Measurements from ENCODE around the gene LIG1. TPM values are rescaled to one million over a fixed set of nuclear protein-coding genes. Genes with fewer than 3 reads are reported as not detected.

The LIG1 gene
- 100 to 1,000 TPM; 131 to 139 TPM for total RNA-seq

GRCh38 chr19:48169939-48170803, at the start of gene LIG1, which contains the start of gene ZSWIM9:
TSS of gene LIG1 (minus strand) at chr19:48170344. CDS start at chr19:48165566, 4,778 bp downstream.
TSS of gene ZSWIM9 (plus strand) at chr19:48170680. CDS start at chr19:48171803, 1,123 bp downstream.

GRCh38 chr19:48110350-48110966, 59.7 kb downstream of the LIG1 start, which contains the start of gene PLA2G4C:
TSS of gene PLA2G4C (minus strand) at chr19:48110817. CDS start at chr19:48106529, 4,288 bp downstream.

Other genes with a start within 250 kb of the LIG1 start
- not detected for gene BSPH1, start 178.2 kb downstream of the LIG1 start, total RNA-seq
- gene ELSPBP1, start 175.7 kb downstream of the LIG1 start, total RNA-seq, result not detected
- gene CABP5, start 126.3 kb downstream of the LIG1 start, total RNA-seq, result not detected
- 1 to 10 TPM; 5.5 to 6.3 TPM for gene PLA2G4C, start 59.5 kb downstream of the LIG1 start, total RNA-seq
- 1 to 10 TPM; 6.0 to 6.7 TPM for gene ZSWIM9, start 336 bp upstream of the LIG1 start, total RNA-seq
- gene CARD8, start 85.6 kb upstream of the LIG1 start, total RNA-seq, result 100 to 1,000 TPM; 228 to 232 TPM
- under 1 TPM; 0.18 to 0.31 TPM for gene ZNF114, start 99.7 kb upstream of the LIG1 start, total RNA-seq
- 100 to 1,000 TPM; 397 to 399 TPM for gene EMP3, start 155.2 kb upstream of the LIG1 start, total RNA-seq
- 10 to 100 TPM; 17.0 to 19.1 TPM for gene TMEM143, start 193.6 kb upstream of the LIG1 start, total RNA-seq
- gene SYNGR4, start 194.0 kb upstream of the LIG1 start, total RNA-seq, result not detected
- gene KDELR1, start 221.2 kb upstream of the LIG1 start, total RNA-seq, result 10 to 100 TPM; 71.5 to 76.1 TPM
- gene GRIN2D, start 223.3 kb upstream of the LIG1 start, total RNA-seq, result under 1 TPM; 0.05 to 0.08 TPM

All from activated naive CD4-positive, alpha-beta T cell treated with anti-CD3 and anti-CD28 coated beads, Interleukin-2, amount 10 ng/mL, durations not matched to agents 5 hours and 36 hours (primary cell).